GM23338 (cell line): Measurements from ENCODE around the gene GFI1B.

Source experiments
- CREB1 ChIP-seq: fragments of 250-450 bp; sonication (Bioruptor Pico); IDR thresholded peaks from 2 replicates; pipeline ENCODE4 v1.5.0; 2020; ENCODE audit warnings: low read depth, mild to moderate bottlenecking, moderate library complexity
- CTCF ChIP-seq, 2 experiments: fragments of 200-600 bp in 1 of 2; sonication (generic) in 1 of 2; conservative IDR thresholded peaks; 2 replicates each; pipeline versions ENCODE4 v1.5.1 to v1.6.1; 2016 to 2017; ENCODE audit warnings: antibody characterized with exemption in 2 of 2, low read depth in 2 of 2, mild to moderate bottlenecking in 2 of 2, moderate library complexity in 1 of 2
- ETS1 ChIP-seq: IDR thresholded peaks from 2 replicates; pipeline ENCODE4 v1.6.1; 2016; ENCODE audit warnings: antibody characterized with exemption
- EZH2 ChIP-seq: fragments of 200-600 bp; sonication (generic); IDR thresholded peaks from one replicate; pipeline ENCODE4 v1.8.0; 2017; ENCODE audit warnings: antibody characterized with exemption, mild to moderate bottlenecking, low read depth; ENCODE audit not compliant: unreplicated experiment
- EZH2phosphoT487 ChIP-seq: fragments of 200-600 bp; sonication (generic); IDR thresholded peaks from one replicate; pipeline ENCODE4 v1.8.1; 2018; ENCODE audit warnings: antibody characterized with exemption; ENCODE audit not compliant: unreplicated experiment
- JUNB ChIP-seq: IDR thresholded peaks from one replicate; pipeline ENCODE4 v1.6.1; 2016; ENCODE audit warnings: antibody characterized with exemption; ENCODE audit not compliant: unreplicated experiment
- POLR2AphosphoS5 ChIP-seq: IDR thresholded peaks from 2 replicates; pipeline ENCODE4 v1.6.1; 2016; ENCODE audit warnings: antibody characterized with exemption, low read depth
- STAT1 ChIP-seq: IDR thresholded peaks from one replicate; pipeline ENCODE4 v1.6.1; 2016; ENCODE audit warnings: antibody characterized with exemption; ENCODE audit not compliant: unreplicated experiment
- ZNF114 ChIP-seq: fragments of 250-450 bp; sonication (Bioruptor Pico); IDR thresholded peaks from 2 replicates; pipeline ENCODE4 v1.5.0; 2020; ENCODE audit warnings: mild to moderate bottlenecking, moderate library complexity
- ZNF331 ChIP-seq: fragments of 250-450 bp; sonication (Bioruptor Pico); IDR thresholded peaks from 2 replicates; pipeline ENCODE4 v1.5.0; 2020; ENCODE audit warnings: low read depth, mild to moderate bottlenecking, moderate library complexity
- TF ChIP-seq, protein P1 (sequence below): IDR thresholded peaks from one replicate; pipeline ENCODE4 v1.6.1; 2018; ENCODE audit warnings: antibody characterized with exemption; ENCODE audit not compliant: unreplicated experiment
- TF ChIP-seq, protein P2 (sequence below): fragments of 250-450 bp; sonication (Bioruptor Pico); IDR thresholded peaks from 2 replicates; pipeline ENCODE4 v1.5.0; 2020; ENCODE audit warnings: mild to moderate bottlenecking, moderate library complexity

- TF ChIP-seq CTCF (conservative IDR thresholded peaks at IDR 0.05; ENCODE audit: low read depth in 2 of 2) (no peak), EZH2 (no peak), POLR2AphosphoS5 (no peak), JUNB (no peak), CREB1 (CRISPR knock-in tag) (no peak), ETS1 (no peak), STAT1 (no peak), EZH2phosphoT487 (no peak), ZNF331 (CRISPR knock-in tag) (no peak), ZNF114 (CRISPR knock-in tag) (no peak)
- TF ChIP-seq, protein P1, sequence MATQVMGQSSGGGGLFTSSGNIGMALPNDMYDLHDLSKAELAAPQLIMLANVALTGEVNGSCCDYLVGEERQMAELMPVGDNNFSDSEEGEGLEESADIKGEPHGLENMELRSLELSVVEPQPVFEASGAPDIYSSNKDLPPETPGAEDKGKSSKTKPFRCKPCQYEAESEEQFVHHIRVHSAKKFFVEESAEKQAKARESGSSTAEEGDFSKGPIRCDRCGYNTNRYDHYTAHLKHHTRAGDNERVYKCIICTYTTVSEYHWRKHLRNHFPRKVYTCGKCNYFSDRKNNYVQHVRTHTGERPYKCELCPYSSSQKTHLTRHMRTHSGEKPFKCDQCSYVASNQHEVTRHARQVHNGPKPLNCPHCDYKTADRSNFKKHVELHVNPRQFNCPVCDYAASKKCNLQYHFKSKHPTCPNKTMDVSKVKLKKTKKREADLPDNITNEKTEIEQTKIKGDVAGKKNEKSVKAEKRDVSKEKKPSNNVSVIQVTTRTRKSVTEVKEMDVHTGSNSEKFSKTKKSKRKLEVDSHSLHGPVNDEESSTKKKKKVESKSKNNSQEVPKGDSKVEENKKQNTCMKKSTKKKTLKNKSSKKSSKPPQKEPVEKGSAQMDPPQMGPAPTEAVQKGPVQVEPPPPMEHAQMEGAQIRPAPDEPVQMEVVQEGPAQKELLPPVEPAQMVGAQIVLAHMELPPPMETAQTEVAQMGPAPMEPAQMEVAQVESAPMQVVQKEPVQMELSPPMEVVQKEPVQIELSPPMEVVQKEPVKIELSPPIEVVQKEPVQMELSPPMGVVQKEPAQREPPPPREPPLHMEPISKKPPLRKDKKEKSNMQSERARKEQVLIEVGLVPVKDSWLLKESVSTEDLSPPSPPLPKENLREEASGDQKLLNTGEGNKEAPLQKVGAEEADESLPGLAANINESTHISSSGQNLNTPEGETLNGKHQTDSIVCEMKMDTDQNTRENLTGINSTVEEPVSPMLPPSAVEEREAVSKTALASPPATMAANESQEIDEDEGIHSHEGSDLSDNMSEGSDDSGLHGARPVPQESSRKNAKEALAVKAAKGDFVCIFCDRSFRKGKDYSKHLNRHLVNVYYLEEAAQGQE: no peak
- TF ChIP-seq, protein P2, sequence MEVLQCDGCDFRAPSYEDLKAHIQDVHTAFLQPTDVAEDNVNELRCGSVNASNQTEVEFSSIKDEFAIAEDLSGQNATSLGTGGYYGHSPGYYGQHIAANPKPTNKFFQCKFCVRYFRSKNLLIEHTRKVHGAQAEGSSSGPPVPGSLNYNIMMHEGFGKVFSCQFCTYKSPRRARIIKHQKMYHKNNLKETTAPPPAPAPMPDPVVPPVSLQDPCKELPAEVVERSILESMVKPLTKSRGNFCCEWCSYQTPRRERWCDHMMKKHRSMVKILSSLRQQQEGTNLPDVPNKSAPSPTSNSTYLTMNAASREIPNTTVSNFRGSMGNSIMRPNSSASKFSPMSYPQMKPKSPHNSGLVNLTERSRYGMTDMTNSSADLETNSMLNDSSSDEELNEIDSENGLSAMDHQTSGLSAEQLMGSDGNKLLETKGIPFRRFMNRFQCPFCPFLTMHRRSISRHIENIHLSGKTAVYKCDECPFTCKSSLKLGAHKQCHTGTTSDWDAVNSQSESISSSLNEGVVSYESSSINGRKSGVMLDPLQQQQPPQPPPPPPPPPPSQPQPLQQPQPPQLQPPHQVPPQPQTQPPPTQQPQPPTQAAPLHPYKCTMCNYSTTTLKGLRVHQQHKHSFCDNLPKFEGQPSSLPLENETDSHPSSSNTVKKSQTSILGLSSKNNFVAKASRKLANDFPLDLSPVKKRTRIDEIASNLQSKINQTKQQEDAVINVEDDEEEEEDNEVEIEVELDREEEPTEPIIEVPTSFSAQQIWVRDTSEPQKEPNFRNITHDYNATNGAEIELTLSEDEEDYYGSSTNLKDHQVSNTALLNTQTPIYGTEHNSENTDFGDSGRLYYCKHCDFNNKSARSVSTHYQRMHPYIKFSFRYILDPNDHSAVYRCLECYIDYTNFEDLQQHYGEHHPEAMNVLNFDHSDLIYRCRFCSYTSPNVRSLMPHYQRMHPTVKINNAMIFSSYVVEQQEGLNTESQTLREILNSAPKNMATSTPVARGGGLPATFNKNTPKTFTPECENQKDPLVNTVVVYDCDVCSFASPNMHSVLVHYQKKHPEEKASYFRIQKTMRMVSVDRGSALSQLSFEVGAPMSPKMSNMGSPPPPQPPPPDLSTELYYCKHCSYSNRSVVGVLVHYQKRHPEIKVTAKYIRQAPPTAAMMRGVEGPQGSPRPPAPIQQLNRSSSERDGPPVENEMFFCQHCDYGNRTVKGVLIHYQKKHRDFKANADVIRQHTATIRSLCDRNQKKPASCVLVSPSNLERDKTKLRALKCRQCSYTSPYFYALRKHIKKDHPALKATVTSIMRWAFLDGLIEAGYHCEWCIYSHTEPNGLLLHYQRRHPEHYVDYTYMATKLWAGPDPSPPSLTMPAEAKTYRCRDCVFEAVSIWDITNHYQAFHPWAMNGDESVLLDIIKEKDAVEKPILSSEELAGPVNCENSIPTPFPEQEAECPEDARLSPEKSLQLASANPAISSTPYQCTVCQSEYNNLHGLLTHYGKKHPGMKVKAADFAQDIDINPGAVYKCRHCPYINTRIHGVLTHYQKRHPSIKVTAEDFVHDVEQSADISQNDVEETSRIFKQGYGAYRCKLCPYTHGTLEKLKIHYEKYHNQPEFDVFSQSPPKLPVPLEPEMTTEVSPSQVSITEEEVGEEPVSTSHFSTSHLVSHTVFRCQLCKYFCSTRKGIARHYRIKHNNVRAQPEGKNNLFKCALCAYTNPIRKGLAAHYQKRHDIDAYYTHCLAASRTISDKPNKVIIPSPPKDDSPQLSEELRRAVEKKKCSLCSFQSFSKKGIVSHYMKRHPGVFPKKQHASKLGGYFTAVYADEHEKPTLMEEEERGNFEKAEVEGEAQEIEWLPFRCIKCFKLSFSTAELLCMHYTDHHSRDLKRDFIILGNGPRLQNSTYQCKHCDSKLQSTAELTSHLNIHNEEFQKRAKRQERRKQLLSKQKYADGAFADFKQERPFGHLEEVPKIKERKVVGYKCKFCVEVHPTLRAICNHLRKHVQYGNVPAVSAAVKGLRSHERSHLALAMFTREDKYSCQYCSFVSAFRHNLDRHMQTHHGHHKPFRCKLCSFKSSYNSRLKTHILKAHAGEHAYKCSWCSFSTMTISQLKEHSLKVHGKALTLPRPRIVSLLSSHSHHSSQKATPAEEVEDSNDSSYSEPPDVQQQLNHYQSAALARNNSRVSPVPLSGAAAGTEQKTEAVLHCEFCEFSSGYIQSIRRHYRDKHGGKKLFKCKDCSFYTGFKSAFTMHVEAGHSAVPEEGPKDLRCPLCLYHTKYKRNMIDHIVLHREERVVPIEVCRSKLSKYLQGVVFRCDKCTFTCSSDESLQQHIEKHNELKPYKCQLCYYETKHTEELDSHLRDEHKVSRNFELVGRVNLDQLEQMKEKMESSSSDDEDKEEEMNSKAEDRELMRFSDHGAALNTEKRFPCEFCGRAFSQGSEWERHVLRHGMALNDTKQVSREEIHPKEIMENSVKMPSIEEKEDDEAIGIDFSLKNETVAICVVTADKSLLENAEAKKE (CRISPR knock-in tag): no peak
Observed at GRCh38 chr9:132994410-132995120, 16.1 kb downstream of the GFI1B start.
